ENCODE data around the gene WDHD1. TPM values are rescaled to one million over a fixed set of nuclear protein-coding genes. Genes with fewer than 3 reads are reported as not detected.
"Not testable (repeated sequence)": the region's sequence is repeated elsewhere in the genome, so short reads cannot be mapped to it uniquely, and the experiment has no call there.

WDHD1 gene
- total RNA-seq, 1 experiment from 2014 or later, result 45.9 TPM

GRCh38 chr14:54974788-54975414 lies 52.0 kb downstream of the WDHD1 start:
- BruUV-seq (replicated peaks), result no TSS peak
- ATAC-seq, result no peak
- intact Hi-C loops (cut with micrococcal nuclease), result loop anchor here (10.0 kb wide), 1 partner anchor 160 kb away; no protein-coding TSS in a partner anchor

GRCh38 chr14:54967496-54967895 lies 59.4 kb downstream of the WDHD1 start:
- H3K4me1 ChIP-seq (ENCODE audit: insufficient read depth, low read length), result no peaks in the 10 kb centered on the region
- H2AFZ ChIP-seq (ENCODE audit: low read length), result no peak overlapping the region
- H3K27ac ChIP-seq (ENCODE audit: low read length), result no peak overlapping the region
- CTCF ChIA-PET, result no interaction called here
- POLR2A ChIA-PET (ENCODE audit: unreplicated experiment), result no interaction called here
- no peak overlapping the region for H3K4me3 ChIP-seq (ENCODE audit: low read length)
- no TSS peak for BruUV-seq (replicated peaks)
- no peaks in the 10 kb centered on the region for H3K27me3 ChIP-seq (ENCODE audit: low read length)
- no peak for ATAC-seq
- H3K9me3 ChIP-seq (ENCODE audit: low read length), result no peaks in the 10 kb centered on the region
- intact Hi-C loops (cut with micrococcal nuclease), result no loop called here
- no peak for DNase-seq
- peaks cover 20% of the 10 kb centered on the region; the same call in 1 of the 2 replicates for H3K36me3 ChIP-seq (ENCODE audit: low read depth, low read length)
- H3F3A ChIP-seq (ENCODE audit: low read length, unreplicated experiment), result no peaks in the 10 kb centered on the region
- H3K4me2 ChIP-seq (ENCODE audit: low read length), result no peak overlapping the region
- H3K9ac ChIP-seq (ENCODE audit: low read length), result no peak overlapping the region
- no peaks in the 10 kb centered on the region for H4K20me1 ChIP-seq (ENCODE audit: low read length)
- no peak for TF ChIP-seq EZH2phosphoT487 (IDR thresholded peaks at IDR 0.05; ENCODE audit: borderline replicate concordance, low read length)
- TF ChIP-seq CTCF (conservative IDR thresholded peaks at IDR 0.05; ENCODE audit: low read depth, low read length), result no peak
- TF ChIP-seq EZH2 (IDR thresholded peaks at IDR 0.05; ENCODE audit: low read length, unreplicated experiment), result no peak
- no peaks in the 10 kb centered on the region for H3K9me2 ChIP-seq (replicated peaks; ENCODE audit: low read length)
- H3K79me2 ChIP-seq (ENCODE audit: low read length), result 0 out of 2 replicates have a peak, but pooled peaks cover 10% of the 10 kb centered on the region

More at GRCh38 chr14:54974788-54975414, 52.0 kb downstream of the WDHD1 start:
- H3K4me3 ChIP-seq (ENCODE audit: low read length), result no peak overlapping the region
- H3K27me3 ChIP-seq (ENCODE audit: low read length), result no peaks in the 10 kb centered on the region
- no peak for TF ChIP-seq CTCF (conservative IDR thresholded peaks at IDR 0.05; ENCODE audit: low read depth, low read length)
- no peak for TF ChIP-seq EZH2 (IDR thresholded peaks at IDR 0.05; ENCODE audit: low read length, unreplicated experiment)
- TF ChIP-seq EZH2phosphoT487 (IDR thresholded peaks at IDR 0.05; ENCODE audit: borderline replicate concordance, low read length), result no peak
- no peak overlapping the region for H3K9ac ChIP-seq (ENCODE audit: low read length)
- H3K27ac ChIP-seq (ENCODE audit: low read length), result no peak overlapping the region
- no peaks in the 10 kb centered on the region for H3K9me3 ChIP-seq (ENCODE audit: low read length)
- POLR2A ChIA-PET (ENCODE audit: unreplicated experiment), result interaction anchor here (0.7 kb wide), 1 partner anchor 201 kb away, joined by 8 read pairs; no protein-coding TSS in a partner anchor
- H3F3A ChIP-seq (ENCODE audit: low read length, unreplicated experiment), result peaks cover 4% of the 10 kb centered on the region
- 0 out of 2 replicates have a peak, but pooled peaks cover 3% of the 10 kb centered on the region for H3K79me2 ChIP-seq (ENCODE audit: low read length)
- no peaks in the 10 kb centered on the region for H3K9me2 ChIP-seq (replicated peaks; ENCODE audit: low read length)
- DNase-seq, result no peak
- peaks cover 4% of the 10 kb centered on the region; the same call in 1 of the 2 replicates for H3K4me1 ChIP-seq (ENCODE audit: insufficient read depth, low read length)
- H3K36me3 ChIP-seq (ENCODE audit: low read depth, low read length), result peaks cover 36% of the 10 kb centered on the region; the same call in 1 of the 2 replicates
- CTCF ChIA-PET, result interaction anchor here (0.5 to 0.7 kb wide), 2 partner anchors 115 to 185 kb away, joined by 6 to 12 read pairs; no protein-coding TSS in a partner anchor
- H4K20me1 ChIP-seq (ENCODE audit: low read length), result no peaks in the 10 kb centered on the region
- H3K4me2 ChIP-seq (ENCODE audit: low read length), result no peak overlapping the region
- no peak overlapping the region for H2AFZ ChIP-seq (ENCODE audit: low read length)

- Histone ChIP-seq H3K4me3 (ENCODE audit: low read length) (no peak overlapping the region), H3K36me3 (ENCODE audit: low read depth, low read length) (peaks cover 40% of the 10 kb centered on the region), H3K4me1 (ENCODE audit: insufficient read depth, low read length) (no peaks in the 10 kb centered on the region), H3K9me2 (replicated peaks; ENCODE audit: low read length) (no peaks in the 10 kb centered on the region), H4K20me1 (ENCODE audit: low read length) (no peaks in the 10 kb centered on the region), H3K9ac (ENCODE audit: low read length) (no peak overlapping the region), H3K79me2 (ENCODE audit: low read length) (no peaks in the 10 kb centered on the region), H3K9me3 (ENCODE audit: low read length) (no peaks in the 10 kb centered on the region), H3F3A (ENCODE audit: low read length, unreplicated experiment) (no peaks in the 10 kb centered on the region), H2AFZ (ENCODE audit: low read length) (no peak overlapping the region), H3K4me2 (ENCODE audit: low read length) (no peak overlapping the region), H3K27ac (ENCODE audit: low read length) (no peak overlapping the region), H3K27me3 (ENCODE audit: low read length) (no peaks in the 10 kb centered on the region)
- no TSS peak for BruUV-seq (replicated peaks)
- DNase-seq (no peak), ATAC-seq (no peak)
- no peak for TF ChIP-seq EZH2phosphoT487 (IDR thresholded peaks at IDR 0.05; ENCODE audit: borderline replicate concordance, low read length)
- TF ChIP-seq EZH2 (IDR thresholded peaks at IDR 0.05; ENCODE audit: low read length, unreplicated experiment), result no peak
- TF ChIP-seq CTCF (conservative IDR thresholded peaks at IDR 0.05; ENCODE audit: low read depth, low read length), result no peak
- ChIA-PET POLR2A (ENCODE audit: unreplicated experiment) (no interaction called here), CTCF (no interaction called here)
- intact Hi-C loops (cut with micrococcal nuclease), result no loop called here
Measured at GRCh38 chr14:54955143-54955542, 71.8 kb downstream of the WDHD1 start.

- H3K4me2 ChIP-seq (ENCODE audit: low read length); H3K9me3 ChIP-seq (ENCODE audit: low read length); H3F3A ChIP-seq (ENCODE audit: low read length, unreplicated experiment); H3K27ac ChIP-seq (ENCODE audit: low read length); H3K4me1 ChIP-seq (ENCODE audit: insufficient read depth, low read length); CTCF ChIA-PET; intact Hi-C loops (cut with micrococcal nuclease); ATAC-seq; H3K4me3 ChIP-seq (ENCODE audit: low read length); H2AFZ ChIP-seq (ENCODE audit: low read length); H3K27me3 ChIP-seq (ENCODE audit: low read length); POLR2A ChIA-PET (ENCODE audit: unreplicated experiment); H4K20me1 ChIP-seq (ENCODE audit: low read length); H3K9me2 ChIP-seq (replicated peaks; ENCODE audit: low read length); BruUV-seq (replicated peaks); H3K79me2 ChIP-seq (ENCODE audit: low read length); DNase-seq; H3K9ac ChIP-seq (ENCODE audit: low read length): not testable (repeated sequence)
- peaks cover 34% of the 10 kb centered on the region for H3K36me3 ChIP-seq (ENCODE audit: low read depth, low read length)
Measured at GRCh38 chr14:54953609-54954008, 73.3 kb downstream of the WDHD1 start.

Data from PC-3 (cell line).